ENCODE measurements around the gene SLU7.

- TF ChIP-seq POLR2A (IDR thresholded peaks at IDR 0.05; ENCODE audit: low read depth, low read length): no peak
- TF ChIP-seq POLR2AphosphoS5 (IDR thresholded peaks at IDR 0.05; ENCODE audit: low read depth, low read length): no peak
- TF ChIP-seq TAF1 (IDR thresholded peaks at IDR 0.05; ENCODE audit: low read depth, low read length): no peak
- TF ChIP-seq PAX5 (IDR thresholded peaks at IDR 0.05; ENCODE audit: insufficient read depth, low read length, severe bottlenecking): no peak
- no peak for TF ChIP-seq POU2F2 (IDR thresholded peaks at IDR 0.05; ENCODE audit: low read depth, low read length)
- TF ChIP-seq SPI1 (IDR thresholded peaks at IDR 0.05; ENCODE audit: low read depth, low read length): no peak
Measured at GRCh38 chr5:160436017-160436416, 17.1 kb upstream of the SLU7 start.
